Measurements from ENCODE around the gene NAV2.
"Not testable (repeated sequence)": the region's sequence is repeated elsewhere in the genome, so short reads cannot be mapped to it uniquely, and the experiment has no call there.

The NAV2 gene

DNA sequence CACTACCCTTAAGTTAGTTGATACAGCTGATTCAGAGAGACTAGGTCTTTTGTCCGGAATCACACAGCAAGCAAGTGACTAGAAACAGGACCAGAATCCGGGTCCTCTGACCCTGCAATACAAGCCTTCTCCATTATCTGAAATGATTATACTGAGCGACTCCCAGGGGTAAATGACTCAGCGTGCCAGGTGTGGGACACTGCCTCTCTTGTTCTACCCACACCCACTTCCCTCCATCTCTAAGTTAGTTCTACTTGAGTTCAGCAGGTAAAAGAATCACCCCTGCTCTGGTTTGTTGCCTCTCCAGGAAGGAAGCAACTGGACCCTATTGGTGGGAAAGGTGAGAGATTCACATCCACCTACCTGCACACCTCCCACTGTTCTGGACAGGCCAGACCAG lies 290.7 kb downstream of the NAV2 start:
- DNase-seq (ENCODE audit: low read depth), result no peak
- TF ChIP-seq, protein P1, sequence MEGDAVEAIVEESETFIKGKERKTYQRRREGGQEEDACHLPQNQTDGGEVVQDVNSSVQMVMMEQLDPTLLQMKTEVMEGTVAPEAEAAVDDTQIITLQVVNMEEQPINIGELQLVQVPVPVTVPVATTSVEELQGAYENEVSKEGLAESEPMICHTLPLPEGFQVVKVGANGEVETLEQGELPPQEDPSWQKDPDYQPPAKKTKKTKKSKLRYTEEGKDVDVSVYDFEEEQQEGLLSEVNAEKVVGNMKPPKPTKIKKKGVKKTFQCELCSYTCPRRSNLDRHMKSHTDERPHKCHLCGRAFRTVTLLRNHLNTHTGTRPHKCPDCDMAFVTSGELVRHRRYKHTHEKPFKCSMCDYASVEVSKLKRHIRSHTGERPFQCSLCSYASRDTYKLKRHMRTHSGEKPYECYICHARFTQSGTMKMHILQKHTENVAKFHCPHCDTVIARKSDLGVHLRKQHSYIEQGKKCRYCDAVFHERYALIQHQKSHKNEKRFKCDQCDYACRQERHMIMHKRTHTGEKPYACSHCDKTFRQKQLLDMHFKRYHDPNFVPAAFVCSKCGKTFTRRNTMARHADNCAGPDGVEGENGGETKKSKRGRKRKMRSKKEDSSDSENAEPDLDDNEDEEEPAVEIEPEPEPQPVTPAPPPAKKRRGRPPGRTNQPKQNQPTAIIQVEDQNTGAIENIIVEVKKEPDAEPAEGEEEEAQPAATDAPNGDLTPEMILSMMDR (conservative IDR thresholded peaks at IDR 0.05; ENCODE audit: low read depth, low read length), result no peak
- H3K4me3 ChIP-seq (ENCODE audit: low read length), result no peak overlapping the region

DNA sequence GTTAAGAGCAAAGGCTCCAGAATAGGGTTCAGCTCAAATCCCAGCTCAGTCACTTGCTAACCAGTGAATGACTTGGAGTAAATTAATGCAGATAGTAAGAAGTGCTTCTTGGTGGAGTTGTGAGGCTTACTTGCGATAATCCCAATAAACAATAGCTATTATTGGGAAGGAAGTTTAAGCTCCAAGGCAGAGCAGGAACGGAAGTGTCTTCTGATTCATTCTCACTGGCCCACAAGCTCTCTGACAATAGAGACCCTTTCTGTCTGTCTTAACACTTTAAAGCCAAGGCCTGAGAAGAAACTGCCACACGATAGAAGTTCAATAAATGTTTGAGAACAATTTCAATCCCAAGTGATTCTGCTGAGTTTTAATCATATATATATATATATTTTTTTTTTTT lies 292.2 kb downstream of the NAV2 start:
- DNase-seq (ENCODE audit: low read depth), result no peak
- TF ChIP-seq, protein P1 (conservative IDR thresholded peaks at IDR 0.05; ENCODE audit: low read depth, low read length), result no peak
- H3K4me3 ChIP-seq (ENCODE audit: low read length), result no peak overlapping the region

- TF ChIP-seq, protein P1 (conservative IDR thresholded peaks at IDR 0.05; ENCODE audit: low read depth, low read length), result no peak
- no peak overlapping the region for H3K4me3 ChIP-seq (ENCODE audit: low read length)
- DNase-seq (ENCODE audit: low read depth), result no peak
Observed at GRCh38 chr11:20005747-20006146, 293.1 kb downstream of the NAV2 start.

- not testable (repeated sequence) for H3K4me3 ChIP-seq (ENCODE audit: low read length); DNase-seq (ENCODE audit: low read depth)
Observed at GRCh38 chr11:20006618-20007017, 294.0 kb downstream of the NAV2 start.

- DNase-seq (ENCODE audit: low read depth), result no peak
Observed at GRCh38 chr11:20007386-20007785, 294.7 kb downstream of the NAV2 start.

GRCh38 chr11:20008190-20008870 lies 295.7 kb downstream of the NAV2 start:
- no peak overlapping the region for H3K4me3 ChIP-seq (ENCODE audit: low read length)
- TF ChIP-seq, protein P1 (conservative IDR thresholded peaks at IDR 0.05; ENCODE audit: low read depth, low read length), result no peak
- DNase-seq (ENCODE audit: low read depth), result no peak

More at GRCh38 chr11:20007386-20007785, 294.7 kb downstream of the NAV2 start:
- TF ChIP-seq, protein P1 (conservative IDR thresholded peaks at IDR 0.05; ENCODE audit: low read depth, low read length), result no peak
- no peak overlapping the region for H3K4me3 ChIP-seq (ENCODE audit: low read length)

DNA sequence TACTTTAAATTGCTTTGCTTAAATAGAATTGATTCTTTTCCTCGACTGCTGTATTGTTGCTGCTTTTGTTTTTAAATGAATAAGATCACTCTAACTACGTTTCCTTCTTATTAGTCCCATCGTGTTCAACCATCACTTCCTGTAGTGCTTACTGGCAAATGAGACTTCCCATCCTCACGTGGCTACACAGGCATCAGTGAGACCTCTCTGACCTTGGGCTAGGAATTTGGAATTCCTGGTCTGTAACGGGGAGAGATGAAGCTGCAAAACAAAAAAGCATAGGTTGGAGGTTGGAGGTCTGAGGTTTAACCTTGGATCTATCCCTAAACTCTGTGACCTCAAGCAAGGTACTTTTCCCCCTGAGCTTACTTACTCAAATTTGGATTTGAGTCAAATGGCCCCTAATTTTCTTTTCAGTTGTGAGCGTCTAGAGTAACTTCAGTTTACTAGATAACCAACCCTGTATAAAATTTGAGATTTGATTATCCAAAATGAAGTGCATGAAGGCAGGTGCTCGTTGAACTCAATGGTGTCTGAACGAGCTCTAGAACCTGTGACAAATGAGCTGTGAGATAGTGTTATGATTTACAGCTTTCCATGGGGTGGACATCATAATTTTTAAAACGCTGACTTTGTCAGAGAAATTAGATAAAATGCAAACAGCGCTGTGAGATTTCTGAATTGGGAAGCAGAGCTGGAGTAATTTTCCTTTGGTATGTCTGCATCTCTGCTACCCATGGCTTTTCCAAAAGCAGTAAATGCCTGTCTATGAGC lies 296.4 kb downstream of the NAV2 start:
- DNase-seq (ENCODE audit: low read depth), result no peak
- H3K4me3 ChIP-seq (ENCODE audit: low read length), result no peak overlapping the region
- TF ChIP-seq, protein P1 (conservative IDR thresholded peaks at IDR 0.05; ENCODE audit: low read depth, low read length), result no peak
